Measurements from ENCODE around the gene RMRP. TPM values are rescaled to one million over a fixed set of nuclear protein-coding genes. Genes with fewer than 3 reads are reported as not detected.

Gene RMRP
- polyA plus RNA-seq, 1 donor (not counting 4 experiments of a cell fraction or from before 2014, with no cell fraction given): 21.6 TPM

- H3K79me2 ChIP-seq (ENCODE audit: control insufficient read depth, insufficient read depth, low read length): no peaks in the 10 kb centered on the region
- H3K4me3 ChIP-seq (ENCODE audit: control insufficient read depth in 2 of 3, extremely low read depth in 1 of 3, insufficient read depth in 2 of 3, low read depth in 1 of 3, low read length in 3 of 3): no peak overlapping the region
- no peaks in the 10 kb centered on the region for H3K9me3 ChIP-seq (ENCODE audit: control insufficient read depth, low read depth, low read length)
- no peaks in the 10 kb centered on the region for H3K9me1 ChIP-seq (ENCODE audit: control insufficient read depth, extremely low read depth, insufficient read depth, low read length)
- H2AFZ ChIP-seq (ENCODE audit: control insufficient read depth, low read length): no peak overlapping the region
- no peak for TF ChIP-seq EZH2 (IDR thresholded peaks at IDR 0.05; ENCODE audit: low read length)
- TF ChIP-seq CTCF (optimal IDR thresholded peaks at IDR 0.05 in 1 of 3, IDR thresholded peaks at IDR 0.05 in 1 of 3, conservative IDR thresholded peaks at IDR 0.05 in 1 of 3; ENCODE audit: extremely low read depth in 1 of 3, insufficient read depth in 2 of 3, low read length in 3 of 3): no peak
- H3K36me3 ChIP-seq (ENCODE audit: control insufficient read depth in 2 of 2, extremely low read depth in 1 of 2, insufficient read depth in 2 of 2, low read length in 2 of 2): no peaks in the 10 kb centered on the region
- DNase-seq (ENCODE audit: low read depth, low spot score) (no peak), FAIRE-seq (no peak)
- H3K9ac ChIP-seq (ENCODE audit: control insufficient read depth, extremely low read depth, insufficient read depth, low read length): no peak overlapping the region
- no peak overlapping the region for H3K27ac ChIP-seq (ENCODE audit: control insufficient read depth, insufficient read depth, low read length)
- no peak overlapping the region for H3K4me2 ChIP-seq (ENCODE audit: control insufficient read depth, extremely low read depth, insufficient read depth, low read depth, low read length)
- peaks cover 3% of the 10 kb centered on the region for H3K27me3 ChIP-seq (ENCODE audit: control insufficient read depth, extremely low read depth, insufficient read depth, low read length)
- dilution Hi-C loops (cut with MboI; ENCODE audit: extremely low pct_ligation_motif_present, low sequenced_read_pairs): no loop called here
- H4K20me1 ChIP-seq (ENCODE audit: control insufficient read depth, extremely low read depth, insufficient read depth, low read length): no peaks in the 10 kb centered on the region
- H3K4me1 ChIP-seq (ENCODE audit: control insufficient read depth, extremely low read depth, insufficient read depth, low read length): peaks cover 11% of the 10 kb centered on the region
Measured at GRCh38 chr9:35651956-35652828, 5.6 kb downstream of the RMRP start.

GRCh38 chr9:35650341-35651158 lies 7.3 kb downstream of the RMRP start, which contains the start of gene SIT1:
Gene SIT1 (minus strand): TSS chr9:35650931. CDS start chr9:35650853, 78 bp downstream.
- no peaks in the 10 kb centered on the region for H3K36me3 ChIP-seq (ENCODE audit: control insufficient read depth in 2 of 2, extremely low read depth in 1 of 2, insufficient read depth in 2 of 2, low read length in 2 of 2)
- no peaks in the 10 kb centered on the region for H3K79me2 ChIP-seq (ENCODE audit: control insufficient read depth, insufficient read depth, low read length)
- dilution Hi-C loops (cut with MboI; ENCODE audit: extremely low pct_ligation_motif_present, low sequenced_read_pairs): no loop called here
- no peak within 1 kb of the TSS for H3K4me2 ChIP-seq (ENCODE audit: control insufficient read depth, extremely low read depth, insufficient read depth, low read depth, low read length)
- H4K20me1 ChIP-seq (ENCODE audit: control insufficient read depth, extremely low read depth, insufficient read depth, low read length): no peaks in the 10 kb centered on the region
- no peak within 1 kb of the TSS for H3K9ac ChIP-seq (ENCODE audit: control insufficient read depth, extremely low read depth, insufficient read depth, low read length)
- no peak for DNase-seq (ENCODE audit: low read depth, low spot score)
- peaks cover 17% of the 10 kb centered on the region for H3K4me1 ChIP-seq (ENCODE audit: control insufficient read depth, extremely low read depth, insufficient read depth, low read length)
- H3K27me3 ChIP-seq (ENCODE audit: control insufficient read depth, extremely low read depth, insufficient read depth, low read length): no peaks in the 10 kb centered on the region
- peak within 1 kb of the TSS; percentile 42 for H2AFZ ChIP-seq (ENCODE audit: control insufficient read depth, low read length)
- FAIRE-seq: no peak
- no peak within 1 kb of the TSS for H3K27ac ChIP-seq (ENCODE audit: control insufficient read depth, insufficient read depth, low read length)
- no peak within 1 kb of the TSS for H3K4me3 ChIP-seq (ENCODE audit: control insufficient read depth in 2 of 3, extremely low read depth in 1 of 3, insufficient read depth in 2 of 3, low read depth in 1 of 3, low read length in 3 of 3)
- no peaks in the 10 kb centered on the region for H3K9me3 ChIP-seq (ENCODE audit: control insufficient read depth, low read depth, low read length)
- H3K9me1 ChIP-seq (ENCODE audit: control insufficient read depth, extremely low read depth, insufficient read depth, low read length): no peaks in the 10 kb centered on the region
- TF ChIP-seq CTCF (optimal IDR thresholded peaks at IDR 0.05 in 1 of 3, IDR thresholded peaks at IDR 0.05 in 1 of 3, conservative IDR thresholded peaks at IDR 0.05 in 1 of 3; ENCODE audit: extremely low read depth in 1 of 3, insufficient read depth in 2 of 3, low read length in 3 of 3) (no peak), EZH2 (IDR thresholded peaks at IDR 0.05; ENCODE audit: low read length) (no peak)

All from keratinocyte (primary cell).